ENCODE measurements around the gene WBP2.
A peak's percentile ranks its signal among the peaks of the same experiment; 100 is the strongest.

The WBP2 gene

GRCh38 chr17:75808905-75809621 is 46.1 kb downstream of the WBP2 start:
- in situ Hi-C loops (cut with HindIII; ENCODE audit: low sequenced_read_pairs) = no loop called here
- no peak for TF ChIP-seq CTCF (IDR thresholded peaks at IDR 0.05; ENCODE audit: low read depth, low read length)
- DNase-seq (ENCODE audit: low read depth, low spot score) = peak; percentile 81
- H3K4me3 ChIP-seq (ENCODE audit: low read depth, low read length) = no peak overlapping the region

GRCh38 chr17:75808549-75808904 is 46.6 kb downstream of the WBP2 start:
- TF ChIP-seq CTCF (IDR thresholded peaks at IDR 0.05; ENCODE audit: low read depth, low read length) = no peak
- no peak for DNase-seq (ENCODE audit: low read depth, low spot score)
- in situ Hi-C loops (cut with HindIII; ENCODE audit: low sequenced_read_pairs) = no loop called here
- H3K4me3 ChIP-seq (ENCODE audit: low read depth, low read length) = no peak overlapping the region

- DNase-seq (ENCODE audit: low read depth, low spot score) = no peak
- H3K4me3 ChIP-seq (ENCODE audit: low read depth, low read length) = no peak overlapping the region
- no peak for TF ChIP-seq CTCF (IDR thresholded peaks at IDR 0.05; ENCODE audit: low read depth, low read length)
- in situ Hi-C loops (cut with HindIII; ENCODE audit: low sequenced_read_pairs) = no loop called here
These were observed 47.3 kb downstream of the WBP2 start for GRCh38 chr17:75807861-75808260.

- no peak for DNase-seq (ENCODE audit: low read depth, low spot score)
- in situ Hi-C loops (cut with HindIII; ENCODE audit: low sequenced_read_pairs) = no loop called here
- no peak for TF ChIP-seq CTCF (IDR thresholded peaks at IDR 0.05; ENCODE audit: low read depth, low read length)
- no peak overlapping the region for H3K4me3 ChIP-seq (ENCODE audit: low read depth, low read length)
These were observed 48.2 kb downstream of the WBP2 start for GRCh38 chr17:75806822-75807500.

- no peak overlapping the region for H3K4me3 ChIP-seq (ENCODE audit: low read depth, low read length)
- no peak for DNase-seq (ENCODE audit: low read depth, low spot score)
- no peak for TF ChIP-seq CTCF (IDR thresholded peaks at IDR 0.05; ENCODE audit: low read depth, low read length)
- in situ Hi-C loops (cut with HindIII; ENCODE audit: low sequenced_read_pairs) = no loop called here
These were observed 51.3 kb downstream of the WBP2 start for GRCh38 chr17:75803883-75804282.

GRCh38 chr17:75799402-75799801 is 55.7 kb downstream of the WBP2 start:
- no peak for TF ChIP-seq CTCF (IDR thresholded peaks at IDR 0.05; ENCODE audit: low read depth, low read length)
- in situ Hi-C loops (cut with HindIII; ENCODE audit: low sequenced_read_pairs) = no loop called here
- DNase-seq (ENCODE audit: low read depth, low spot score) = no peak

More at GRCh38 chr17:75799402-75799801, 55.7 kb downstream of the WBP2 start:
- no peak overlapping the region for H3K4me3 ChIP-seq (ENCODE audit: low read depth, low read length)
